ENCODE data around the gene RHBDL1. TPM values are rescaled to one million over a fixed set of nuclear protein-coding genes. Genes with fewer than 3 reads are reported as not detected.

RHBDL1 gene
- total RNA-seq, 2 experiments from 2014 or later = 0.48 to 0.63 TPM

DNA sequence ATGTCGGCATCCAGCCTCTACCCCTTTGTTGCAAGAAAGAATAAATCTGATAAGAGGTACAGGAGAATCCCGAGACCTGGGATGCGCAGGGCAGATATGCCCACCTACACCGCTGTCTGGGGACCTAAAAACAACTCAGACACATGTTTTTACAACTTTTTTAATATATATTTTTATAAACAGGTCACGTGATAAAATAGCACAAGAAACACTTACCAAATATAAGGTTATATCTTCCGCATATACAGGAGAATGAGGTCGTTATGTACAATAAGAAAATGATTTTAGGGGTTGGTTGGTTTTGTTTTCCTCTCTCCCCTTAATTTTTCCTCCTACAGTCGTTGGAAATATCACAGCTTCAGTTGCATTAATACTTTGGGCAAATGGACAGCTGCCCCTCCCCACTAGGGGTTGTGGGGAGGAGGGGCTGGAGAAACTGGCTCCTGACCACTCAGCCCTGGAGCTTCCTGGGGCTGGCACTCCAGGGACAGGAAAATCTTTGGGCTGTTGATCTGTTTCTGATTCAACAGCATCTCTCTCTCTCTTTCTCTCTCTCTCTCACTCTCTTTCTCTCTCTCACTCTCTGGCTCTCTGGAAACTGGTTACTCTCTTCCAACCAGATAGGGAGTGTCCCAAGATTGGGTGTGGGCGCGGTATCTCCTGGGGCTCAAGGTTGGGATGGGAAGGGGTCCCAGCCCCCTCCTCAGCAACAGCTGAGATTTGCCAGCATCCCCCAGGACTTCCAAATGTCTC is 17.1 kb downstream of the RHBDL1 start:
- ChIA-PET POLR2A (no interaction called here), CTCF (interaction anchor here (0.6 kb wide), 1 partner anchor 298 kb away, joined by 3 read pairs; no protein-coding TSS in a partner anchor)

DNA sequence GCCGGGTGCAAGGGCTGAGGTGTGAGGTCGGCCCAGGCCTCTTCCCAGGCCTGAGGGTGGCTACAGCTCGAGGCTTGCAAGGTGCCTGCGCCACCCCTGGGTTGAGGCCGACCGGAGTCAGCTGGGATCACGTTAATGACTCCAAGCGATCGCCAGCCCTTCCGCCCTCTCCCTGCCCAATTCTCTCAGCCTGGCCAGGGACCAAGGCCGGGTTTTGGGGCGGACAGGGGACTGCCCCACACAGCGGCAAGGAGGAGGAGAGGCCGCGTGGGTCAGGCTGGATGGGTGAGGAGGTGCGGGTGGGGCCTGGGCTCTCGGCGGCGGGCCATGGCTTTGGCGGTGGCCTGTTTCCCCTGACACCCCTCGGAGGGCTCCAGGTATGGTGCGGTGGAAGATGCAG is 17.9 kb downstream of the RHBDL1 start:
- CTCF ChIA-PET = interaction anchor here (0.6 kb wide), 1 partner anchor 298 kb away, joined by 3 read pairs; no protein-coding TSS in a partner anchor

DNA sequence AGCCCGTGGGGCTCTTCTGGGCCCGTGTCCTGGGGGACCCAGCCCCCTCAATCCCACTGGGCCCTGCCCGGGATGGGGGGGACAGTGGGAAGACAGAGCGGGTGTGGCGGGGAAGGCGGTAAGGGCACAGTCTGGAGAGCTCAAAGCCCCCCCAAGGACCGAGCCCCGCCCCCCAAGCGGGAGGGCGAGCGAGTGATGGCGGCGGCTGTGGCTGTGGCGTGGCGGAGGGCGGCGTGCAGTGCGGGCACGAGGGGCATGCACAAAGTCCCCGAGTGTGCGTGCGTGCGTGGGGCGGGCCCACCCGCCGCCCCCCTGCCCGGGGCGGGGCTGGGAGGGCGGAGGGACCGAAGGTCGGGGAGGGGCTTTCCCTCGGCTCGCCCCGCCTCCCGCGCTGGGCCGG is 18.3 kb downstream of the RHBDL1 start:
- CTCF ChIA-PET = no interaction called here
- POLR2A ChIA-PET = no interaction called here

More for the DNA sequence above, 17.9 kb downstream of the RHBDL1 start:
- POLR2A ChIA-PET = no interaction called here

DNA sequence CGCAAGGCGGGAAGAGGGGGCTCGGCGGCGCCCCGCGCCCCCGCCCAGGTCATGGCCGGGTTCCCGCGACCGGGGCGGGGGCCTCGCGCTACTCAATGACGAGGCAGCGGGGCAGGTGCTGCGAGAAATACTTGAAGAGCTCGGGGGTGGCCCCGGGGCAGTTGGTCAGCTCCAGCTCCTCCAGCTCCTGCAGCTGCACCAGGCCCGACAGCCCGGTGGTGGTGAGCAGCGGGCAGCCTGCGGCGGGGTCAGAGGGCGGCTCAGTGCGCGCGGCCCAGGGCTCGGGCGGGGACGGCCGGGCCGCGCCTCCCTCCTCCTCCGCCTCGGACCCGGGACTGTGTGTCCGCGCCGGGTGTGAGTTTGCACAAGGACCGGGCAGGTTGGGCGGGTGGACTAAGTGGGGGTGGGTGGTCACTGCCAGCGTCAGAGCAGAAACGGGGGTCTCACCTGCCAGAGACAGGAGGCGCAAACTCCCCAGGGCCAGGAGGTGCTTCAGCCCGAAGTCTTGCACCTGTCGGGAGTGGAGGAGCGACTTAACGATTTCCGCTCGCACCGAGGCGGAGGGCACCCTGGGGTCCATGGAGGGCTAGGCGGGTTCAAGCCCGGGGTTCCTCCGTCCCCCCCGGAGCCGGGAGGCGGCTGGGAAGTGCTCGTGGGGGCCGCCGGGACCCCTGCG is 18.9 kb downstream of the RHBDL1 start:
- CTCF ChIA-PET = interaction anchor here (1.3 to 2.0 kb wide), 4 partner anchors 13 to 91 kb away, joined by 5 to 10 read pairs (median 7); partner anchors contain the start of gene ANTKMT
- POLR2A ChIA-PET = interaction anchor here (0.5 kb wide), 1 partner anchor 257 kb away, joined by 7 read pairs; no protein-coding TSS in a partner anchor

DNA sequence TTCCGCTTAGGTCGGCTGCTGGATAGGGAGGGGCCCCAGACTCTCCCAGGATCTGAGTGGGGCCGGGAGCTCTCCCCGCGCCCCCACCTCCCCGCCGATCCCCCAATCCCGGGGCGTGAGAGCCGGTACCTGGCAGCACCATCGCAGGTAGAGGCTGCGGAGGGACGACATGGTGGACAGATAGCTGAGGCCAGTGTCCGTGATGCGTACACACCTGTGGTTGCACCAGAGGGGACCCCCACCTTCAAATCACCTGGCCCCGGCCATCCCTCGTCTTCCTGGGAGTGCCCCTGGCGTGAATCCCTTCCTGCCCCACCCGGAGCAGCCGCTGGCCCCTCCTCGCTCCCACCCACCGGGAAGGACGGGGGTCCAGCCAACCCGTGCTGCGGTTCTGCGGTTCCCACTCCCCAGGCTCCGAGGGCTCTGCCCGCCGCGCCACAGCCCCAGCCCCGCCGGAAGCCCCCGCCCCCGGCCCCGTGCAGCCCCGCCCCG is 19.4 kb downstream of the RHBDL1 start:
- ChIA-PET CTCF (interaction anchor here (0.7 to 2.0 kb wide), 9 partner anchors 11 to 91 kb away, joined by 3 to 10 read pairs (median 5); partner anchors contain the start of genes ANTKMT, JMJD8 and METRN), POLR2A (interaction anchor here (0.5 to 1.0 kb wide), 4 partner anchors 26 to 258 kb away, joined by 3 to 7 read pairs (median 3); partner anchors contain the start of genes ANTKMT, CHTF18 and RPUSD1)

DNA sequence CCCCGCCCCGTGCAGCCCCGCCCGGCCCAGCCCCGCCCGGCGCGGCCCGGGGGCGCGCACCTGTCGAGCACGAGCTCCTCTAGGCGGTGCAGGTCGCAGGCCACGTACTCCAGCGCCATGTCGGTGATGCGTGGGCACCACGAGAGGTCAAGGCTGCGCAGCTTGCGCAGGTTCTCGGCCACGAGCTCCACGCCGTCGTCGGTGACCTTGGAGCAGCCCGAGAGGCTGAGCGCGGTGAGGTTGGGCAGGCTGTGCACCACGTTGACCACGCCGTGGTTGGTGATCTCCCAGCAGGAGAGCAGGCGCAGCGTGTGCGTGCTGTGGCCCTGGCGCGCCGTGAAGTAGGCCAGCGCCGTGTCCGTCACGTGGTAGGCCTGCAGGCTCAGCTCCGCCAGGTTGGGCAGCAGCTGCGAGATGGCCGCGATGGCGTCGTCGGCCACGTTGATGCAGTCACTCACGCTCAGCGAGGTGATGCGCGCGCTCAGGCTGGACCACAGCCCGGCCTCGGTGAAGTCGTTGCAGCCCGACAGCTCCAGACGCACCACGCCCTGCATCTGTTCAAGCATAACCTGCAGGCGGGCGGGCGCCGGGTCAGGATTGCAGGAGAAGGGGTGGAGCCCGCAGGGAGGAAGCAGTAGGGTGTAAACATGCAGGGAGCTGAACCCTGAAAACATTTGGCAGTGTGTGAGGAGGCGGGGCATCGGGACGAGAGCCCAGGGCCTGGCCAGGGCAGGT is 20.1 kb downstream of the RHBDL1 start:
- ChIA-PET POLR2A (interaction anchor here (0.5 to 1.0 kb wide), 5 partner anchors 26 to 93 kb away, joined by 3 read pairs; partner anchors contain the start of genes ANTKMT, CHTF18 and RPUSD1), CTCF (interaction anchor here (0.7 to 2.0 kb wide), 10 partner anchors 12 to 90 kb away, joined by 3 to 10 read pairs (median 5); partner anchors contain the start of genes ANTKMT, JMJD8 and METRN)

DNA sequence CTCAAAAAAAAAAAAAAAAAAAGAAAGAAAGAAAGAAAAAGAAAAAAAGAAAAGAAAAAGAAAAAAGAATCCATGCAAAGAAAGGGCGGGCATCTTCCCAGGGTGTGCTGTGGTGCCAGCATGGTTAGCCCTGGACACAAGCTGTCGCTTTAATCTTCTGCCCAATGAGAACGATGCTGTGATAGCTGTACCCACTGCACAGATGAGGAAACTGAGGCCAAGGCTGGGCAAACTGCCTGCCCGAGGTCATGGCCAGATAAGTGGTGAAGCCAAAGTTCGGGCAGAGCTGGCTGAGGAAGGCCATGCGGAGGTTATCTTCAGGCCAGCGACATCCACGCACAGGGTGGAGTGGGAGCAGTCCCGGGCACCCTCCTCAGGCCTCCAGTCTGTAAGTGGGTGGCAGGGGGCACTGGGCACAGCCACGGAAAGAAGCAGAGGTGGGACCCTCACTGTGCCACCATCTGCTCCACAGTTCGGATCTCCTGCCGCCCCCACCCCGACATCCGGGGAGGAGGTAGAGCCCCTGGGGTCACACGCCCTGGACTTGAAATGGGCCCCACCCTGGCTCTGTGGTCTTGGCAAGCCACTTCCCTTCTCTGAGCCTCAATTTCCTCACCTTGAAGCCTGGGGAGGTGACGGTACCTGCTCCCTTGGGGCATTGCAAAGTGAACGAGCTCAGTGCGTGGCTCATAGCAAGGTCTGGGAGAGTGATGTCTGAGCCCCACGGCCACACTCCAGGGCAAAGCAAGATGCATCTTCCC is 23.6 kb downstream of the RHBDL1 start:
- ChIA-PET CTCF (interaction anchor here (0.7 to 0.8 kb wide), 4 partner anchors 8 to 271 kb away, joined by 3 to 5 read pairs (median 4); no protein-coding TSS in a partner anchor), POLR2A (interaction anchor here (0.6 kb wide), 1 partner anchor 206 kb away, joined by 5 read pairs; no protein-coding TSS in a partner anchor)

DNA sequence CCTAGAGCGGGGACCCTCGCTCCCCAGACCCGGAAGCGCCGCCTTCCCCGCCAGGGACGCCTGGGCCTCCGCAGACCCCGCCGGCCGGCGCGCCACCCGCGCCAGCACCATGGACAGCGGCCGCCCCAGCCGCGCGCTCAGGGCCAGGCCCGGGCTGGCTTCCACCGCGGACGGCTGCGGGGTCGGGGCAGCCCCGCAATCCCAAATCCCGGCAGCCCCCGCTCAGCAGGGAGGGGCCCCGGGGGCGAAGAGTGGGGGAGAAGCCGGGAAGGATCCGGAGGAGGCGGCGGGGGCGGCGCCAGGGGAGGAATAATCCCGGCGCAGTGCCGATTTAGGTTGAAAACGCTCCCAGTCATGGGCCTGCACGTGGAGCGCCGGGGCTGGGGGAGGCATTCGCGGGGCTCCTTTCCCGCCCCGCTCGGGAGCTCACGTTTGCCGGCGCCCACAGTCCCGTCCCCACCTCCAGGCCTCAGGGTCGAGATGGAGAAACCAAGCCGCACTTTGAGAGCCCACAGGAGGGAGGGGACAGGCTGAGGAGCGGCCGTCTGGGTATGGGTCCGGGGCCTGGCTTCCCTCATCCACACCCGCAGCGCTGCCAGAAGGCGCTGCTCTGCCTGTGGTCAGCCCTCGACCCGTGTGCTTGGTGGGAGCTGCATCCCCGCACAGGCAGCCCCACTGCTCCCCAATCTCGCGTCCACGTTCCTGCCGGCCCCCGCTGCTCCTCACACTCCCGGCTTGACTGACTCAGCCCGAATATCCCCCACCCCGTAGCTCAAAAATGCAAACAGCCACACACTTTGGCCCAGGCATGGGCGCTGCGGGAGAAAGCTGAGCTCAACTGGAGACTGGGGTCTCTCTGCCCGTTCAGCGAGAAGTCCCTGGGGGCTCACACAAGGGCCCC is 25.5 kb downstream of the RHBDL1 start:
- POLR2A ChIA-PET = no interaction called here
- CTCF ChIA-PET = interaction anchor here (0.5 to 1.4 kb wide), 3 partner anchors 10 to 263 kb away, joined by 3 to 4 read pairs (median 3); no protein-coding TSS in a partner anchor

DNA sequence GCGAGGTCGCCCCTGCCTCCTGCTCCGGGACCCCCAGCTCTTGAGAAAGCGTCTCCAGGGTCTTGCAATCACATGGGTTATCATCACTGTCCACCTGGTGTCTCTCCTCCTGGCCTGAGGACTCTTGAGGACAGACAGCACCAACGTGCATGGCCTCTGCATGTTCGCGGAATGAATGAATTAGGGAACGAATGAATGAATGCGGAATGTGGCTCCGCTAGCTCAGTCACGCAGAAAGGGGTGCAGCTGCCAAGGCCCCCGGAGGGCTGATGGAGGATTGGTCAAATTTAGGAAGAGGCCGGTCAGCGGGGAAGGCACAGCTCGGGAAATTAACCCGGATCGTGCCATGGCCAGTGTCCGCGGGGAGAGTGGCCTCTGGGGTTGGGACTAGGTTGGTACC is 26.9 kb downstream of the RHBDL1 start:
- ChIA-PET CTCF (interaction anchor here (0.6 to 1.6 kb wide), 5 partner anchors 8 to 83 kb away, joined by 3 to 4 read pairs (median 3); partner anchors contain the start of gene WDR24), POLR2A (no interaction called here)

DNA sequence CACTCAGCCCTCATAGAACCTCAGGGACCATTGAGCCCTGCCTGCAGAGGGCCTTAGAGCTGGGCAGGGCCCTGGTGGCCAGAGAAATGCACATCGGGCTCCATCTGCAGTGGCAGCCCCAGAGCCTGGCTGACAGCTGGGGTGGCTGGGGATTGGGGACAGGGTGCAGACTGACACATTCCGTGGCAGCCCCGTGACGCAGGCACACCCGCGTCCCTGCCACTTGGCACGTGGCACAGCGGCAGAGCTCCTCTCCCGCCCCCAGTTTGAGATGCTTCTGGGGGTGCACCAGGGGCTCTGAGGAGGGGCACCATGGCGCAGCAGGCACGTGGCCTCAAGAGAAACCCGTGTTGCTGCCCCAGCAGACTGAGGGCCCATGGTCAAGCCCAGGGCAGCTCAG is 27.9 kb downstream of the RHBDL1 start:
- ChIA-PET POLR2A (interaction anchor here (0.6 kb wide), 1 partner anchor 53 kb away, joined by 3 read pairs; no protein-coding TSS in a partner anchor), CTCF (interaction anchor here (1.2 to 1.6 kb wide), 2 partner anchors 13 to 81 kb away, joined by 3 to 4 read pairs; partner anchors contain the start of gene WDR24)

DNA sequence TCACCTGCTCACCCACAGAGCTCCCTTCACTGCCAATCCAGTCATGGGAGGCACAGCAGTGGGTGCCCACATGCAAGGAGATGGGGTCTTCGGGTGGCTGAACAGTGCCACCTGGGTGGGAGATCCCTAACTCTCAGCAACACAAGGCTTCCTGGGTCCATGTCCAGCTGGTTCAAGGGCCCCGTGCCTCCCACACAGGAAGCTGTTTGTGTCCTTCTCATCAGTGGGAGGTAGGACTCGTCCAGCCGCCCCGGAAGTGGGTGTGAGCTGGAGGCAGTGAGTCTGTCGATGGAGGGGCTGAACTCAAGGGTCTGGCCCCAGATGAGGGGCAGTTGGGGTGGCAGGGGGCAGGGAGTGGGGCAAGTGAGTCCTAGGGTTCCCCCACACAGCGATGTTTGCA is 28.6 kb downstream of the RHBDL1 start:
- CTCF ChIA-PET = interaction anchor here (0.8 kb wide), 1 partner anchor 8 kb away, joined by 3 read pairs; no protein-coding TSS in a partner anchor
- POLR2A ChIA-PET = interaction anchor here (0.6 kb wide), 1 partner anchor 53 kb away, joined by 3 read pairs; no protein-coding TSS in a partner anchor

DNA sequence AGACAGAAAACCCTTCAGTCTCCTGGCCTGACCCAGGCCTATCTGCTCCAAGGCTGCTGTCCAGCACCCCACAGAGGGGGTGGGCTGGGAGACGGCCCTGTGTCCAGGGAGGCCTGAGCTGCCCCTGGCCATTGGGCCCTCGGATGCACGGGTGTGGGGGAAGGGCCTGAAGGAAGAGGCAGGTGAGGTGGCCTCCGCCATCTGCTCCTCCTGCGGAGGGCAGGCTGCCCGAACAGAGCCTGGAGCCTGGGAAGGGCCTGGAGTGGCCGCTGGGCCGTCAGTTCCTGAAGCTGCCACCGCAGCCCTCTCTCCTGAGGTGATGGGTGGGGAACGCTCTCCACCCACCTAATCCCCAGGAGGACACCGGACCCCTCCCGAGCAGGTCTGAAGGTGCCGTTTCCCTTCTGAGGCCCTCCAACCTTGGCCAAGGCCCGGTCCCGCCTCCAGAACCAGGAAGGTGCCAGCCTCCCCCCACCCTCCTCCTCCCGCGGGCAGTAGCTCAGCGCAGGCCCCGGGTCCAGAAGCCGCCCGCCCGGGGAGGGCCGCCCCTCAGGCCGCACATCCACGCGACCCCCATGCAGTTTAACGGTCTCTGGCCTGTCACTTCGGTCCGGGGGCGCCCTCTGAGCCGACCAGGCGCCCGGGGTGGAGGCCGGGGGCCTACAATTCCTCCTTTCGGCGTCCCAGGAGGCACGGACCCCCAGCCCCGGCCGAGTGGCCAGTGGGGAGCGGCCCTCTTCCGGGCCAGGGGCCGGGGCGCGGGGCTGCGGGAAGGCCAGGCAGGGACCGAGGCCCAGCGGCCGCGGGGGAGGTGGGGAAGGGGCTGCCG is 29.3 kb downstream of the RHBDL1 start:
- ChIA-PET POLR2A (no interaction called here), CTCF (interaction anchor here (0.8 kb wide), 1 partner anchor 7 kb away, joined by 3 read pairs; no protein-coding TSS in a partner anchor)

DNA sequence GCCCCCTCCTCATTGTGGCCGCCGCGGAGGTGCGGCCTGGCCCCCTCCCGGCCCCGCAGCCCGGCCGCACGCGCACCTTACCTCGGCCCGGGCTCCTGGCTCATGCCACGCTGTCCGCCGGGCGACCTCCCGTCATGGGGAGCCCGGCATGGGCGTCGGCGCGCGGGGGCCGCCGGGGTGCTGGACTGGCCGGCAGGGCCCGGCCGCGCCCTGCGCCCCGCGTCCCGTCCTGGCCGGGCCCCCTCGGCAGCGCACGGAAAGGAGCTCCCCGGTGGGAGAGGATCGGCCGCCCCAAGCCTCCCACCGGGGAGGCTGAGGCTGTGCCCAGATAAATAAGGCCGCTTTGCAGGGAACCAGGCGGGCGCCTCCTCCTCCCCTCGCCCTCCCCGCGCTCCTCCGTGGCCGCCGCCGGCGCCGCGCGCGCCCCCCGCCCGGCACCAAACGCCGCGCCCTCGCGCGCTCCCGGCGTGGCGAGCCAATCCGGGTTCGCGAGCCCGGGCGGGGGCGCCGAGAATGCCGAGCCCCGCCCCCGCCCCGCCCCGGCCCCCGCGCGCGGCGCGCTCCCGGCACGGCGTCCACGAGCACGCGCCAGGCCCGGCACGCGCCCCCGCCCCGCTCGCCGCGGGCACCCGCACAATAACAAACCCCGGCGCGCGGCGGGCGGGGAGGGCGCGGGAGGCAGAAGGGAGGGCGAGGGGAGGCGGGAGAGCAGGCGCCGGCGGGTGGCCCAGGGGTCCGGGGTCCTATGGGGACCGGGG is 30.1 kb downstream of the RHBDL1 start, which contains the start of gene FBXL16:
TSS of gene FBXL16 (minus strand) at position 371 of the 758 bp plus-strand sequence. CDS start 8,396 bp downstream, outside the sequence.
- POLR2A ChIA-PET = no interaction called here
- CTCF ChIA-PET = interaction anchor here (2.3 kb wide), 1 partner anchor 80 kb away, joined by 9 read pairs; no protein-coding TSS in a partner anchor

DNA sequence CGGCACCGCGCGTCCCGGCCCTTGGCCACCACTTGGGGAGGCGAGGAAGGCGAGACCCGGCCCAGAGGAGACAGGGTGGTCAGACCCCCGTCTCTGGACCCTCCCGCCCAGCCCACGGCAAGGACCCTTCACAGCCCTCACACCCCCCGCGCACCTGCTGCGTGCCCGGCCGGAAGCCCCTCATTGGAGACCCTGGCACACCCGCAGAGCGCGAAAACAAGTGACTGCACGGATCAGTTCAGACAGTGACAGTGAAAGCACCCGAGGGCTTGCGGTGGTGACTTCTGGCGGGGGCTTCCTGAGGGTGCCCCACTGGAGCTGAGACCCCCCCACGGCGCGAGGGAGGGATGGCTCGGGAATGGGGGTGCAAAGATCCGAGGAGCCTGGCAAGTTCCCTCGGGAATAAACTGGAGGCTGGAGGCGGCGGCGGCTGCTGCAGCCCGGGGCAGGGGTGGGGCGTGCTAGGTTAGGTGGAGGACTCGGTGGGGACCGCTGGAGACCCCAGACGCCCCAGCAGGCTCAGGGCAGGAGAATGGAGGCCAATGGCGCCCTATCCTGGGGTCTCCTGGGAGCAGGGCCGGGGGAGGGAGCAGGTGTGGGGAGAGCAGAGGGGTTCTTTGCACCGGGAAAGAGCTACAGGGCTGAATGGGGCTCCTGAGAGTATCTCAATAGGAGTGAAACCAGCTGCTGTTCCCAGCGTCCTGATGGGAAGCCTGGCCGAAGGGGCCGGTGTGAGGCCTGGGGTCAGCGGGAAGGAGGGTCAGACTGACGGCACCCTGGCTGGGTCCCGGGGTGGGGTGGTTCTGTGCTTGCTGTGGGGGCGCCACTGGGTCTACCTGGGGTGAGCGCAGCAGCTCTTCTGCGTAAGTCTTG is 31.0 kb downstream of the RHBDL1 start:
- ChIA-PET POLR2A (interaction anchor here (0.7 kb wide), 1 partner anchor 9 kb away, joined by 3 read pairs; no protein-coding TSS in a partner anchor), CTCF (interaction anchor here (2.3 kb wide), 1 partner anchor 79 kb away, joined by 9 read pairs; no protein-coding TSS in a partner anchor)

Data from activated CD8-positive, alpha-beta memory T cell treated with anti-CD3 and anti-CD28 coated beads for 36 hours (primary cell).